Measurements from ENCODE around the gene IFNAR1.

DNA sequence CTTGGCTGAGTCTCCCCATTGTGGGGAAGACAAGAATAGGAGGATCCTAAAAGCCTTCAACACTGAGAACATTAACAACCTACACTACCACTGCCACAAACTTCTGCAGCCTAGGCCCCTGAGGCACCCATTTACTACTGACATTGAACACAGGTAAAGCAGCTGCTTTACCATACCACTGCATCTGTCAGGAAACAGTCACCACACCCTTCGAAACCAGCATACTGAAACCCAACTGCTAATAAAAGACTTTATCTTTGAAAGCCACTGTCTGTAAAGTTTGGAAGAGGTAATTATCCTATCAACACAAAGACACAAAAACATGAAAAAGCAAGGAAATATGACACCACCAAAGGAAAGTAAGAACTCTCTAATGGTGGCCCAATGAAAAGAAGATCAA lies 7.4 kb downstream of the IFNAR1 start:
- no peak for TF ChIP-seq CTCF (conservative IDR thresholded peaks at IDR 0.05; ENCODE audit: low read depth in 2 of 2)
- TF ChIP-seq, protein P1, sequence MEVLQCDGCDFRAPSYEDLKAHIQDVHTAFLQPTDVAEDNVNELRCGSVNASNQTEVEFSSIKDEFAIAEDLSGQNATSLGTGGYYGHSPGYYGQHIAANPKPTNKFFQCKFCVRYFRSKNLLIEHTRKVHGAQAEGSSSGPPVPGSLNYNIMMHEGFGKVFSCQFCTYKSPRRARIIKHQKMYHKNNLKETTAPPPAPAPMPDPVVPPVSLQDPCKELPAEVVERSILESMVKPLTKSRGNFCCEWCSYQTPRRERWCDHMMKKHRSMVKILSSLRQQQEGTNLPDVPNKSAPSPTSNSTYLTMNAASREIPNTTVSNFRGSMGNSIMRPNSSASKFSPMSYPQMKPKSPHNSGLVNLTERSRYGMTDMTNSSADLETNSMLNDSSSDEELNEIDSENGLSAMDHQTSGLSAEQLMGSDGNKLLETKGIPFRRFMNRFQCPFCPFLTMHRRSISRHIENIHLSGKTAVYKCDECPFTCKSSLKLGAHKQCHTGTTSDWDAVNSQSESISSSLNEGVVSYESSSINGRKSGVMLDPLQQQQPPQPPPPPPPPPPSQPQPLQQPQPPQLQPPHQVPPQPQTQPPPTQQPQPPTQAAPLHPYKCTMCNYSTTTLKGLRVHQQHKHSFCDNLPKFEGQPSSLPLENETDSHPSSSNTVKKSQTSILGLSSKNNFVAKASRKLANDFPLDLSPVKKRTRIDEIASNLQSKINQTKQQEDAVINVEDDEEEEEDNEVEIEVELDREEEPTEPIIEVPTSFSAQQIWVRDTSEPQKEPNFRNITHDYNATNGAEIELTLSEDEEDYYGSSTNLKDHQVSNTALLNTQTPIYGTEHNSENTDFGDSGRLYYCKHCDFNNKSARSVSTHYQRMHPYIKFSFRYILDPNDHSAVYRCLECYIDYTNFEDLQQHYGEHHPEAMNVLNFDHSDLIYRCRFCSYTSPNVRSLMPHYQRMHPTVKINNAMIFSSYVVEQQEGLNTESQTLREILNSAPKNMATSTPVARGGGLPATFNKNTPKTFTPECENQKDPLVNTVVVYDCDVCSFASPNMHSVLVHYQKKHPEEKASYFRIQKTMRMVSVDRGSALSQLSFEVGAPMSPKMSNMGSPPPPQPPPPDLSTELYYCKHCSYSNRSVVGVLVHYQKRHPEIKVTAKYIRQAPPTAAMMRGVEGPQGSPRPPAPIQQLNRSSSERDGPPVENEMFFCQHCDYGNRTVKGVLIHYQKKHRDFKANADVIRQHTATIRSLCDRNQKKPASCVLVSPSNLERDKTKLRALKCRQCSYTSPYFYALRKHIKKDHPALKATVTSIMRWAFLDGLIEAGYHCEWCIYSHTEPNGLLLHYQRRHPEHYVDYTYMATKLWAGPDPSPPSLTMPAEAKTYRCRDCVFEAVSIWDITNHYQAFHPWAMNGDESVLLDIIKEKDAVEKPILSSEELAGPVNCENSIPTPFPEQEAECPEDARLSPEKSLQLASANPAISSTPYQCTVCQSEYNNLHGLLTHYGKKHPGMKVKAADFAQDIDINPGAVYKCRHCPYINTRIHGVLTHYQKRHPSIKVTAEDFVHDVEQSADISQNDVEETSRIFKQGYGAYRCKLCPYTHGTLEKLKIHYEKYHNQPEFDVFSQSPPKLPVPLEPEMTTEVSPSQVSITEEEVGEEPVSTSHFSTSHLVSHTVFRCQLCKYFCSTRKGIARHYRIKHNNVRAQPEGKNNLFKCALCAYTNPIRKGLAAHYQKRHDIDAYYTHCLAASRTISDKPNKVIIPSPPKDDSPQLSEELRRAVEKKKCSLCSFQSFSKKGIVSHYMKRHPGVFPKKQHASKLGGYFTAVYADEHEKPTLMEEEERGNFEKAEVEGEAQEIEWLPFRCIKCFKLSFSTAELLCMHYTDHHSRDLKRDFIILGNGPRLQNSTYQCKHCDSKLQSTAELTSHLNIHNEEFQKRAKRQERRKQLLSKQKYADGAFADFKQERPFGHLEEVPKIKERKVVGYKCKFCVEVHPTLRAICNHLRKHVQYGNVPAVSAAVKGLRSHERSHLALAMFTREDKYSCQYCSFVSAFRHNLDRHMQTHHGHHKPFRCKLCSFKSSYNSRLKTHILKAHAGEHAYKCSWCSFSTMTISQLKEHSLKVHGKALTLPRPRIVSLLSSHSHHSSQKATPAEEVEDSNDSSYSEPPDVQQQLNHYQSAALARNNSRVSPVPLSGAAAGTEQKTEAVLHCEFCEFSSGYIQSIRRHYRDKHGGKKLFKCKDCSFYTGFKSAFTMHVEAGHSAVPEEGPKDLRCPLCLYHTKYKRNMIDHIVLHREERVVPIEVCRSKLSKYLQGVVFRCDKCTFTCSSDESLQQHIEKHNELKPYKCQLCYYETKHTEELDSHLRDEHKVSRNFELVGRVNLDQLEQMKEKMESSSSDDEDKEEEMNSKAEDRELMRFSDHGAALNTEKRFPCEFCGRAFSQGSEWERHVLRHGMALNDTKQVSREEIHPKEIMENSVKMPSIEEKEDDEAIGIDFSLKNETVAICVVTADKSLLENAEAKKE (CRISPR knock-in tag; IDR thresholded peaks at IDR 0.05): no peak
- TF ChIP-seq REST (IDR thresholded peaks at IDR 0.05; ENCODE audit: unreplicated experiment): no peak
- TF ChIP-seq POLR2AphosphoS5 (IDR thresholded peaks at IDR 0.05; ENCODE audit: low read depth): no peak
- no peak for TF ChIP-seq EZH2 (IDR thresholded peaks at IDR 0.05; ENCODE audit: low read depth, unreplicated experiment)
- TF ChIP-seq JUNB (IDR thresholded peaks at IDR 0.05; ENCODE audit: unreplicated experiment): no peak
- no peak for TF ChIP-seq EZH2phosphoT487 (IDR thresholded peaks at IDR 0.05; ENCODE audit: unreplicated experiment)
- no peak for TF ChIP-seq ZNF331 (CRISPR knock-in tag; IDR thresholded peaks at IDR 0.05; ENCODE audit: low read depth)
- no peak for TF ChIP-seq NANOG (IDR thresholded peaks at IDR 0.05; ENCODE audit: borderline replicate concordance)
- no peak for TF ChIP-seq ZNF114 (CRISPR knock-in tag; IDR thresholded peaks at IDR 0.05)
